Measurements from ENCODE around the gene NUP93.

DNA sequence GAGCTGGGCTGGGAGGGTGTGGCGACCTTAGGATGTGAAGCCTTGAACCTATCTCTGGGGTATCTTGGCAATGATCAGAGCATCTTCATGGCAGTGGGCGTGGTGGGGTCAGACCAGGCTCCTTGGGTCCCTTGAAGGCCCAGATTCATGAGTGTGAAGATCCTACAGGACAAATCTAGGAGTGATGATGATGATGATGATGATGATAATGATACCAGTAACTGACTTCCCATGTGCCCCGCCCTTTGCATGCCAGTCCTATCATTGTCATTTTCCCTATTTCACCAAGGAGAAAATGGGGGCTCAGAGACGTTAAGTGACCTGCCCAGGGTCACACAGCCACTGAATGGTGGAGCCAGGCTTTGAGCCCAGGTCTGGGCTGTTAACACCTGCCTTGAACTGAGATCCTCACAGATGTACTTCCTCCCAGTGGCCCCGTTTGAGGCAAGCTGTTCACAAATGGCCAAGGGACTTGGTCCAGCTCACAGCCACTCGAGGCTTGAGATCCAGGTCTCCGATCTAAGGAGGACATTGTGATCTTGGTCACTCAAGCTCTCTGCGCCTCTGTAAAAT lies 148.4 kb downstream of the NUP93 start:
- TF ChIP-seq, protein P1, sequence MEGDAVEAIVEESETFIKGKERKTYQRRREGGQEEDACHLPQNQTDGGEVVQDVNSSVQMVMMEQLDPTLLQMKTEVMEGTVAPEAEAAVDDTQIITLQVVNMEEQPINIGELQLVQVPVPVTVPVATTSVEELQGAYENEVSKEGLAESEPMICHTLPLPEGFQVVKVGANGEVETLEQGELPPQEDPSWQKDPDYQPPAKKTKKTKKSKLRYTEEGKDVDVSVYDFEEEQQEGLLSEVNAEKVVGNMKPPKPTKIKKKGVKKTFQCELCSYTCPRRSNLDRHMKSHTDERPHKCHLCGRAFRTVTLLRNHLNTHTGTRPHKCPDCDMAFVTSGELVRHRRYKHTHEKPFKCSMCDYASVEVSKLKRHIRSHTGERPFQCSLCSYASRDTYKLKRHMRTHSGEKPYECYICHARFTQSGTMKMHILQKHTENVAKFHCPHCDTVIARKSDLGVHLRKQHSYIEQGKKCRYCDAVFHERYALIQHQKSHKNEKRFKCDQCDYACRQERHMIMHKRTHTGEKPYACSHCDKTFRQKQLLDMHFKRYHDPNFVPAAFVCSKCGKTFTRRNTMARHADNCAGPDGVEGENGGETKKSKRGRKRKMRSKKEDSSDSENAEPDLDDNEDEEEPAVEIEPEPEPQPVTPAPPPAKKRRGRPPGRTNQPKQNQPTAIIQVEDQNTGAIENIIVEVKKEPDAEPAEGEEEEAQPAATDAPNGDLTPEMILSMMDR (IDR thresholded peaks at IDR 0.05; ENCODE audit: low read length) = no peak
- TF ChIP-seq EZH2phosphoT487 (IDR thresholded peaks at IDR 0.05; ENCODE audit: low read length) (no peak), EZH2 (optimal IDR thresholded peaks at IDR 0.05; ENCODE audit: low read depth, low read length) (no peak)

Measured in MM.1S (cell line).